H9 (cell line): ENCODE measurements around the gene ATP13A3. TPM values are rescaled to one million over a fixed set of nuclear protein-coding genes. Genes with fewer than 3 reads are reported as not detected.

Experiments used
- DNase-seq: peaks from one replicate; pipeline ENCODE4 v3.0.0-alpha.2; 2017
- H2AFZ ChIP-seq: one replicate; pipeline ENCODE4 v1.6.1; 2013; ENCODE audit warnings: mild to moderate bottlenecking, low read length, control low read depth, moderate library complexity
- H2AK5ac ChIP-seq: 2 replicates; pipeline ENCODE4 v1.6.1; 2013; ENCODE audit warnings: low read length, control low read depth, mixed read lengths; ENCODE audit not compliant: insufficient read length
- H2BK120ac ChIP-seq: one replicate; pipeline ENCODE4 v1.6.1; 2013; ENCODE audit warnings: low read depth, mild to moderate bottlenecking, low read length, control low read depth, inconsistent platforms; ENCODE audit not compliant: poor library complexity, severe bottlenecking
- H2BK12ac ChIP-seq: 2 replicates; pipeline ENCODE4 v1.6.1; 2013; ENCODE audit warnings: low read length, control low read depth, mixed read lengths, low read depth; ENCODE audit not compliant: insufficient read length
- H2BK15ac ChIP-seq: 2 replicates; pipeline ENCODE4 v1.6.1; 2013; ENCODE audit warnings: low read depth, low read length, control low read depth
- H2BK20ac ChIP-seq: one replicate; pipeline ENCODE4 v1.6.1; 2013; ENCODE audit warnings: low read depth, mild to moderate bottlenecking, low read length, control low read depth, inconsistent platforms; ENCODE audit not compliant: poor library complexity, severe bottlenecking
- H2BK5ac ChIP-seq: 2 replicates; pipeline ENCODE4 v1.6.1; 2013; ENCODE audit warnings: low read length, control low read depth, mixed read lengths; ENCODE audit not compliant: insufficient read length
- H3K14ac ChIP-seq: 2 replicates; pipeline ENCODE4 v1.6.1; 2013; ENCODE audit warnings: low read length, control low read depth; ENCODE audit not compliant: insufficient read depth
- H3K18ac ChIP-seq: 2 replicates; pipeline ENCODE4 v1.6.1; 2013; ENCODE audit warnings: low read depth, mild to moderate bottlenecking, mixed read lengths, low read length, control low read depth; ENCODE audit not compliant: insufficient read length
- H3K23ac ChIP-seq: 2 replicates; pipeline ENCODE4 v1.6.1; 2013; ENCODE audit warnings: low read length, control low read depth, mixed read lengths, low read depth; ENCODE audit not compliant: insufficient read length
- H3K23me2 ChIP-seq: 2 replicates; pipeline ENCODE4 v1.6.1; 2013; ENCODE audit warnings: low read depth, mild to moderate bottlenecking, mixed read lengths, low read length, control low read depth; ENCODE audit not compliant: insufficient read length, poor library complexity, severe bottlenecking
- H3K27ac ChIP-seq: 2 replicates; pipeline ENCODE4 v1.5.1; 2013; ENCODE audit warnings: low read length, control low read depth, mixed read lengths, low read depth; ENCODE audit not compliant: insufficient read length
- H3K27me3 ChIP-seq: 2 replicates; pipeline ENCODE4 v1.6.1; 2013; ENCODE audit warnings: low read length, control low read depth, inconsistent platforms; ENCODE audit not compliant: insufficient read depth
- H3K4ac ChIP-seq: 2 replicates; pipeline ENCODE4 v1.6.1; 2013; ENCODE audit warnings: low read depth, mild to moderate bottlenecking, control low read depth, inconsistent platforms, low read length, moderate library complexity
- H3K4me1 ChIP-seq: 2 replicates; pipeline ENCODE4 v1.6.1; 2013; ENCODE audit warnings: low read length, control low read depth, inconsistent platforms; ENCODE audit not compliant: insufficient read depth
- H3K4me2 ChIP-seq: 2 replicates; pipeline ENCODE4 v1.6.1; 2013; ENCODE audit warnings: low read length, control low read depth, mixed read lengths; ENCODE audit not compliant: insufficient read length, insufficient read depth
- H3K56ac ChIP-seq: 2 replicates; pipeline ENCODE4 v1.6.1; 2013; ENCODE audit warnings: low read depth, mild to moderate bottlenecking, mixed read lengths, low read length, control low read depth; ENCODE audit not compliant: insufficient read length
- H3K79me1 ChIP-seq: 2 replicates; pipeline ENCODE4 v1.6.1; 2013; ENCODE audit warnings: low read depth, mild to moderate bottlenecking, moderate library complexity, low read length, control low read depth, inconsistent platforms; ENCODE audit not compliant: insufficient read depth, poor library complexity, severe bottlenecking
- H3K79me2 ChIP-seq: 2 replicates; pipeline ENCODE4 v1.6.1; 2013; ENCODE audit warnings: low read length, control low read depth, inconsistent platforms; ENCODE audit not compliant: insufficient read depth
- H3K9ac ChIP-seq: 2 replicates; pipeline ENCODE4 v1.6.1; 2013; ENCODE audit warnings: low read length, control low read depth, mixed read lengths; ENCODE audit not compliant: insufficient read length; ENCODE audit errors: extremely low read depth
- H3K9me3 ChIP-seq: one replicate; pipeline ENCODE4 v1.6.1; 2013; ENCODE audit warnings: low read depth, low read length, inconsistent platforms; ENCODE audit not compliant: control insufficient read depth
- H3T11ph ChIP-seq: one replicate; pipeline ENCODE4 v1.6.1; 2013; ENCODE audit warnings: mild to moderate bottlenecking, low read length, control low read depth, inconsistent platforms
- H4K20me1 ChIP-seq: one replicate; pipeline ENCODE4 v1.6.1; 2013; ENCODE audit not compliant: control insufficient read depth, insufficient read length, insufficient read depth
- H4K5ac ChIP-seq: 2 replicates; pipeline ENCODE4 v1.6.1; 2013; ENCODE audit warnings: low read depth, mild to moderate bottlenecking, mixed read lengths, low read length, control low read depth; ENCODE audit not compliant: insufficient read length
- H4K8ac ChIP-seq: replicated peaks from 2 replicates; pipeline ENCODE4 v1.6.1; 2013; ENCODE audit warnings: low read length, control low read depth, mixed read lengths, low read depth; ENCODE audit not compliant: insufficient read length
- H4K91ac ChIP-seq: 2 replicates; pipeline ENCODE4 v1.6.1; 2013; ENCODE audit warnings: low read depth, mild to moderate bottlenecking, moderate library complexity, mixed read lengths, low read length, control low read depth; ENCODE audit not compliant: insufficient read length
- H3K27ac Mint-ChIP-seq, 3 experiments: 2 replicates in 2 of 3; 3 replicates in 1 of 3; pipeline ENCODE4 v1.8.0; 2020 to 2021; ENCODE audit warnings: mixed read lengths in 3 of 3, mild to moderate bottlenecking in 1 of 3, moderate library complexity in 1 of 3
- H3K27me3 Mint-ChIP-seq: 2 replicates; pipeline ENCODE4 v1.8.0; 2021; ENCODE audit warnings: low read depth, mild to moderate bottlenecking, moderate library complexity, mixed read lengths
- H3K36me3 Mint-ChIP-seq, 3 experiments: 2 replicates in 2 of 3; 3 replicates in 1 of 3; pipeline ENCODE4 v1.8.0; 2020 to 2021; ENCODE audit warnings: low read depth in 3 of 3, mixed read lengths in 3 of 3; ENCODE audit not compliant: insufficient read depth in 1 of 3
- H3K4me1 Mint-ChIP-seq, 2 experiments: 2 replicates each; pipeline ENCODE4 v1.8.0; 2020; ENCODE audit warnings: mixed read lengths in 2 of 2
- H3K4me3 Mint-ChIP-seq, 2 experiments: 2 replicates in 1 of 2; 3 replicates in 1 of 2; pipeline ENCODE4 v1.8.0; 2020 to 2021; ENCODE audit warnings: mild to moderate bottlenecking in 2 of 2, mixed read lengths in 2 of 2, moderate library complexity in 1 of 2
- H3K9me3 Mint-ChIP-seq, 2 experiments: 2 replicates in 1 of 2; 3 replicates in 1 of 2; pipeline ENCODE4 v1.8.0; 2020; ENCODE audit warnings: mild to moderate bottlenecking in 2 of 2, mixed read lengths in 2 of 2, moderate library complexity in 1 of 2
- CTCF ChIP-seq: fragments of 200-600 bp; sonication (generic); conservative IDR thresholded peaks from 3 replicates; pipeline ENCODE4 v1.8.0; 2021; ENCODE audit warnings: antibody characterized with exemption, mild to moderate bottlenecking
- WGBS: extraction: QIAGEN DNeasy Blood & Tissue Kit; methylation state at CpG from one replicate; pipeline ENCODE4 v1.1.7; 2013; ENCODE audit warnings: missing lambda C conversion rate, low lambda C conversion rate, mixed read lengths; ENCODE audit not compliant: insufficient read length; ENCODE audit errors: extremely low coverage; 5-methylcytosine and 5-hydroxymethylcytosine counted together
- total RNA-seq: library from RNA; stranded (reverse); gene quantifications from 2 replicates; pipeline ENCODE4 v1.2.1, GENCODE V29; 2021

Gene ATP13A3
- total RNA-seq, 1 experiment from 2014 or later: 78.5 TPM

GRCh38 chr3:194462936-194463335, 23.9 kb downstream of the ATP13A3 start:
- Mint-ChIP-seq H3K27ac (no peak overlapping the region), H3K36me3 (peaks cover 6 to 21% (median 14%) of the 10 kb centered on the region in 3 experiments; a peak in 5 of 7 replicates), H3K4me3 (no peak overlapping the region), H3K27me3 (no peaks in the 10 kb centered on the region), H3K4me1 (no peaks in the 10 kb centered on the region), H3K9me3 (no peaks in the 10 kb centered on the region; a peak in 1 of 5 replicates)
- H3K27ac ChIP-seq: no peak overlapping the region
- no peak overlapping the region for H3K56ac ChIP-seq
- H3K79me2 ChIP-seq: peaks cover 3% of the 10 kb centered on the region; the same call in 1 of the 2 replicates
- H2BK20ac ChIP-seq: no peak overlapping the region
- no peak overlapping the region for H3K23ac ChIP-seq
- no peak overlapping the region for H2BK12ac ChIP-seq
- H3K4me1 ChIP-seq: no peaks in the 10 kb centered on the region
- TF ChIP-seq CTCF: no peak
- no peak for DNase-seq
- no peak overlapping the region for H4K91ac ChIP-seq
- H3T11ph ChIP-seq: no peak overlapping the region
- H2AK5ac ChIP-seq: no peak overlapping the region
- no peak overlapping the region for H2AFZ ChIP-seq
- peaks cover 5% of the 10 kb centered on the region for H3K79me1 ChIP-seq
- no peak overlapping the region for H2BK5ac ChIP-seq
- no peak overlapping the region for H3K9ac ChIP-seq
- no peak overlapping the region for H4K8ac ChIP-seq
- H3K23me2 ChIP-seq: no peaks in the 10 kb centered on the region
- no peak overlapping the region for H3K4me2 ChIP-seq
- H2BK120ac ChIP-seq: no peak overlapping the region
- no peak overlapping the region for H3K4ac ChIP-seq
- H3K18ac ChIP-seq: no peak overlapping the region
- H4K20me1 ChIP-seq: no peaks in the 10 kb centered on the region
- whole genome bisulfite sequencing: no CpG with 5 or more reads among the region's 2 CpGs
- H3K27me3 ChIP-seq: no peaks in the 10 kb centered on the region
- no peak overlapping the region for H2BK15ac ChIP-seq
- H3K9me3 ChIP-seq: no peaks in the 10 kb centered on the region
- no peak overlapping the region for H3K14ac ChIP-seq
- H4K5ac ChIP-seq: no peak overlapping the region
